Activated T-helper 1 cell treated with anti-CD3 and anti-CD28 coated beads, Interleukin-12 subunit alpha, Interleukin-12 subunit beta, Interleukin-2, Interleukin-4 antibody, amounts not matched to agents 30 ng/mL and 10 ng/mL and 1 ng/mL, durations not matched to agents 14 hours and 24 hours and 36 hours (primary cell): ENCODE data around the gene ACOT8. TPM values are rescaled to one million over a fixed set of nuclear protein-coding genes. Genes with fewer than 3 reads are reported as not detected.

ENCODE experiments used
- DNase-seq: peaks from one replicate; pipeline ENCODE4 v3.0.0; 2021; ENCODE audit warnings: low spot score
- H3K27ac Mint-ChIP-seq: one replicate; pipeline ENCODE4 v1.8.0; 2021; ENCODE audit warnings: mild to moderate bottlenecking, mixed read lengths
- H3K27me3 Mint-ChIP-seq: one replicate; pipeline ENCODE4 v1.8.0; 2022; ENCODE audit warnings: mild to moderate bottlenecking, moderate library complexity, mixed read lengths; ENCODE audit not compliant: insufficient read depth
- H3K36me3 Mint-ChIP-seq: one replicate; pipeline ENCODE4 v1.8.0; 2021; ENCODE audit warnings: low read depth, mixed read lengths
- H3K4me1 Mint-ChIP-seq: one replicate; pipeline ENCODE4 v1.8.0; 2021; ENCODE audit warnings: low read depth, mixed read lengths
- H3K4me3 Mint-ChIP-seq: one replicate; pipeline ENCODE4 v1.8.0; 2021; ENCODE audit warnings: mild to moderate bottlenecking, moderate library complexity, mixed read lengths
- H3K9me3 Mint-ChIP-seq: one replicate; pipeline ENCODE4 v1.8.0; 2021; ENCODE audit warnings: mixed read lengths
- intact Hi-C: fragments of 100-400 bp; cut with micrococcal nuclease; formaldehyde crosslinking; loops from one replicate; pipeline ENCODE4 v1.15.1; 2024
- total RNA-seq: library from RNA; stranded (reverse); gene quantifications from 2 replicates; pipeline ENCODE4 v1.2.3, GENCODE V29; 2022

ACOT8 gene
- total RNA-seq, 1 donor from 2014 or later, result 26.5 TPM

- no peak for DNase-seq
- intact Hi-C loops, result no loop called here
- peaks cover 35% of the 10 kb centered on the region for H3K27me3 Mint-ChIP-seq
- peaks cover 1% of the 10 kb centered on the region for H3K36me3 Mint-ChIP-seq
- no peaks in the 10 kb centered on the region for H3K9me3 Mint-ChIP-seq
- H3K27ac Mint-ChIP-seq, result no peak overlapping the region
- no peak overlapping the region for H3K4me3 Mint-ChIP-seq
- H3K4me1 Mint-ChIP-seq, result peaks cover 23% of the 10 kb centered on the region
Measured at GRCh38 chr20:45826381-45827019, 30.7 kb downstream of the ACOT8 start.

- H3K4me3 Mint-ChIP-seq, result peak overlapping the region; percentile 68
- peaks cover 37% of the 10 kb centered on the region for H3K27me3 Mint-ChIP-seq
- H3K9me3 Mint-ChIP-seq, result no peaks in the 10 kb centered on the region
- H3K27ac Mint-ChIP-seq, result no peak overlapping the region
- peak; percentile 28 for DNase-seq
- peaks cover 23% of the 10 kb centered on the region for H3K4me1 Mint-ChIP-seq
- H3K36me3 Mint-ChIP-seq, result peaks cover 1% of the 10 kb centered on the region
- intact Hi-C loops, result loop anchor here (1.0 to 2.0 kb wide), 2 partner anchors 67 to 139 kb away; partner anchors contain the start of genes CTSA and NEURL2
Measured at GRCh38 chr20:45823949-45824835, 33.0 kb downstream of the ACOT8 start.

- Mint-ChIP-seq H3K4me1 (peaks cover 23% of the 10 kb centered on the region), H3K9me3 (no peaks in the 10 kb centered on the region), H3K36me3 (peaks cover 5% of the 10 kb centered on the region), H3K27ac (no peak overlapping the region), H3K4me3 (no peak overlapping the region), H3K27me3 (peaks cover 37% of the 10 kb centered on the region)
- DNase-seq, result no peak
- intact Hi-C loops, result no loop called here
Measured at GRCh38 chr20:45822857-45823256, 34.3 kb downstream of the ACOT8 start.

GRCh38 chr20:45821947-45822346 is 35.2 kb downstream of the ACOT8 start:
- Mint-ChIP-seq H3K9me3 (no peaks in the 10 kb centered on the region), H3K27me3 (peaks cover 37% of the 10 kb centered on the region), H3K27ac (no peak overlapping the region), H3K36me3 (peaks cover 8% of the 10 kb centered on the region), H3K4me1 (peaks cover 23% of the 10 kb centered on the region), H3K4me3 (no peak overlapping the region)
- DNase-seq, result no peak
- intact Hi-C loops, result no loop called here

- Mint-ChIP-seq H3K27me3 (peaks cover 29% of the 10 kb centered on the region), H3K4me3 (no peak overlapping the region), H3K27ac (no peak overlapping the region), H3K36me3 (peaks cover 19% of the 10 kb centered on the region), H3K4me1 (peaks cover 31% of the 10 kb centered on the region), H3K9me3 (no peaks in the 10 kb centered on the region)
- no peak for DNase-seq
- intact Hi-C loops, result no loop called here
Measured at GRCh38 chr20:45819466-45819865, 37.7 kb downstream of the ACOT8 start.

- Mint-ChIP-seq H3K27me3 (peaks cover 19% of the 10 kb centered on the region), H3K4me3 (no peak overlapping the region), H3K27ac (no peak overlapping the region), H3K36me3 (peaks cover 23% of the 10 kb centered on the region), H3K4me1 (peaks cover 24% of the 10 kb centered on the region), H3K9me3 (no peaks in the 10 kb centered on the region)
- intact Hi-C loops, result no loop called here
- DNase-seq, result no peak
Measured at GRCh38 chr20:45818239-45818638, 39.0 kb downstream of the ACOT8 start.

- H3K27ac Mint-ChIP-seq, result no peak overlapping the region
- H3K4me1 Mint-ChIP-seq, result peaks cover 28% of the 10 kb centered on the region
- no peak for DNase-seq
- peaks cover 23% of the 10 kb centered on the region for H3K36me3 Mint-ChIP-seq
- H3K27me3 Mint-ChIP-seq, result peaks cover 14% of the 10 kb centered on the region
- no peaks in the 10 kb centered on the region for H3K9me3 Mint-ChIP-seq
- no peak overlapping the region for H3K4me3 Mint-ChIP-seq
- intact Hi-C loops, result no loop called here
Measured at GRCh38 chr20:45817376-45818194, 39.6 kb downstream of the ACOT8 start.

- H3K4me1 Mint-ChIP-seq, result peaks cover 23% of the 10 kb centered on the region
- intact Hi-C loops, result no loop called here
Measured at GRCh38 chr20:45816951-45817350, 40.2 kb downstream of the ACOT8 start.

GRCh38 chr20:45814314-45814713 is 42.9 kb downstream of the ACOT8 start:
- Mint-ChIP-seq H3K4me3 (peak overlapping the region; percentile 7), H3K27me3 (no peaks in the 10 kb centered on the region), H3K9me3 (no peaks in the 10 kb centered on the region), H3K36me3 (peaks cover 45% of the 10 kb centered on the region), H3K4me1 (peaks cover 35% of the 10 kb centered on the region), H3K27ac (no peak overlapping the region)
- no peak for DNase-seq
- intact Hi-C loops, result no loop called here

More at GRCh38 chr20:45816951-45817350, 40.2 kb downstream of the ACOT8 start:
- H3K36me3 Mint-ChIP-seq, result peaks cover 26% of the 10 kb centered on the region
- no peak for DNase-seq
- H3K4me3 Mint-ChIP-seq, result no peak overlapping the region
- peaks cover 8% of the 10 kb centered on the region for H3K27me3 Mint-ChIP-seq
- no peak overlapping the region for H3K27ac Mint-ChIP-seq
- H3K9me3 Mint-ChIP-seq, result no peaks in the 10 kb centered on the region

GRCh38 chr20:45813489-45813888 is 43.7 kb downstream of the ACOT8 start:
- Mint-ChIP-seq H3K9me3 (no peaks in the 10 kb centered on the region), H3K4me3 (peak overlapping the region; percentile 89), H3K4me1 (peaks cover 35% of the 10 kb centered on the region), H3K27me3 (no peaks in the 10 kb centered on the region), H3K27ac (peak overlapping the region; percentile 82), H3K36me3 (peaks cover 47% of the 10 kb centered on the region)
- intact Hi-C loops, result loop anchor here (2.0 kb wide), 1 partner anchor 159 kb away; the partner anchor contains the start of gene ZNF335
- no peak for DNase-seq

GRCh38 chr20:45813006-45813340 is 44.2 kb downstream of the ACOT8 start:
- Mint-ChIP-seq H3K27me3 (no peaks in the 10 kb centered on the region), H3K9me3 (no peaks in the 10 kb centered on the region), H3K36me3 (peaks cover 48% of the 10 kb centered on the region), H3K4me1 (peaks cover 35% of the 10 kb centered on the region), H3K27ac (peak overlapping the region; percentile 82), H3K4me3 (peak overlapping the region; percentile 89)
- DNase-seq, result no peak
- intact Hi-C loops, result loop anchor here (2.0 kb wide), 1 partner anchor 160 kb away; the partner anchor contains the start of gene ZNF335

- H3K9me3 Mint-ChIP-seq, result no peaks in the 10 kb centered on the region
- peak; percentile 95 for DNase-seq
- intact Hi-C loops, result loop anchor here (1.0 to 2.0 kb wide), 7 partner anchors 21 to 160 kb away; partner anchors contain the start of genes ACOT8, CTSA, DNTTIP1 and NEURL2
- H3K36me3 Mint-ChIP-seq, result peaks cover 48% of the 10 kb centered on the region
- peaks cover 35% of the 10 kb centered on the region for H3K4me1 Mint-ChIP-seq
- no peaks in the 10 kb centered on the region for H3K27me3 Mint-ChIP-seq
- peak within 1 kb of the TSS; percentile 82 for H3K27ac Mint-ChIP-seq
- peak within 1 kb of the TSS; percentile 89 for H3K4me3 Mint-ChIP-seq
Measured at GRCh38 chr20:45812157-45813005, 44.8 kb downstream of the ACOT8 start, which contains the start of gene UBE2C. TSS of gene UBE2C (plus strand) at chr20:45812644. CDS start at chr20:45812696, 52 bp downstream.
